A549 (cell line): ENCODE data around the gene CNKSR2.

Source experiments
- CBX2 ChIP-seq: fragments of 200-600 bp; sonication (generic); IDR thresholded peaks from 2 replicates; pipeline ENCODE4 v1.6.1; 2016; ENCODE audit warnings: low read depth, mild to moderate bottlenecking, borderline replicate concordance
- CTCF ChIP-seq: fragments of >200 bp; sonication (Bioruptor Twin); formaldehyde crosslinking; IDR thresholded peaks from 3 replicates; pipeline ENCODE4 v1.5.1; 2016
- KDM5A ChIP-seq: fragments of 200-600 bp; sonication (generic); IDR thresholded peaks from 2 replicates; pipeline ENCODE4 v1.6.1; 2016; ENCODE audit warnings: antibody characterized with exemption, mild to moderate bottlenecking
- POLR2A ChIP-seq: IDR thresholded peaks from 2 replicates; pipeline ENCODE4 v1.6.1; 2012; ENCODE audit warnings: mild to moderate bottlenecking, low read length
- USF2 ChIP-seq: fragments of 450-650 bp; IDR thresholded peaks from 2 replicates; pipeline ENCODE4 v1.6.1; 2014; ENCODE audit warnings: antibody characterized with exemption
- ZSCAN20 ChIP-seq: fragments of 250-450 bp; sonication (Bioruptor Pico); IDR thresholded peaks from 2 replicates; pipeline ENCODE4 v1.8.0; 2022; ENCODE audit warnings: mild to moderate bottlenecking, moderate library complexity

- TF ChIP-seq POLR2A (no peak), ZSCAN20 (CRISPR knock-in tag) (no peak), CTCF (no peak), USF2 (no peak), CBX2 (no peak), KDM5A (no peak)
Measured at GRCh38 chrX:21412029-21412428, 37.8 kb downstream of the CNKSR2 start.
